ENCODE results near the gene EP400. TPM values are rescaled to one million over a fixed set of nuclear protein-coding genes. Genes with fewer than 3 reads are reported as not detected.

Gene EP400
- total and polyA plus RNA-seq, 9 of the 15 experiments (the other 6 are each of a cell fraction or from before 2014, with no cell fraction given): 4.5 to 58.0 (median 7.0) TPM

DNA sequence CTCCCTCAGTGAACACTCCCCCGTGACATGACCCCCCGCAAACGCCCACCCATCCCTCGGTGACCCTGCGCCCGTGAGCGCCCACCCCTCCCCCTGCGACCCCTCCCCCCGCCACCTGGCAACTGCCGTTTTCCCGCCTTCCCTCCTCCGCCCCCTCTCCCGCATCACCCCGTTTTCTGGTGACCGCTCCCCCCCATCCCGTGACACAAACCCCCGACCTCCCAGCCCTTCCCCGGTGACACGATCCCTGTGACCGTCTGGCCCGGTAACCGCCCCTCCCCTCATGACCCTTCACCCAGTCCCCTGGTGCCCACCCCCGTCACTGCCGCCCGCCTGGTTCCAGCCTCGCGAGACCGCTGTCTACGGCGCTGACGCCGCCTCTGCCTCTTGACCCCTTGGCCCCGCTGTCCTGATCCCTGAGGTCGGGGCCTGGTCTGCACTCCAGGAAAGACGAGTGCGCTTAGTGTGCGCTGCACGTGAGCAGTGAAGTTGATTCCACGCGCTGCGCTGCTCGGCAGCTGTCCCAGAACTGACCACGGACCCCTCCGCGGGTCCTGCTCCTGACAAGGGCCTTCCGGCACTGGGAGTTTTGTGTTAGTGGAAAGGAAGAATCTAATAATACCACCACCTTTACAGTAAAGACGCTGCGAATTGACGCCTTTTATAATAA lies 135.0 kb downstream of the EP400 start (continued):
- TF ChIP-seq, protein P1, sequence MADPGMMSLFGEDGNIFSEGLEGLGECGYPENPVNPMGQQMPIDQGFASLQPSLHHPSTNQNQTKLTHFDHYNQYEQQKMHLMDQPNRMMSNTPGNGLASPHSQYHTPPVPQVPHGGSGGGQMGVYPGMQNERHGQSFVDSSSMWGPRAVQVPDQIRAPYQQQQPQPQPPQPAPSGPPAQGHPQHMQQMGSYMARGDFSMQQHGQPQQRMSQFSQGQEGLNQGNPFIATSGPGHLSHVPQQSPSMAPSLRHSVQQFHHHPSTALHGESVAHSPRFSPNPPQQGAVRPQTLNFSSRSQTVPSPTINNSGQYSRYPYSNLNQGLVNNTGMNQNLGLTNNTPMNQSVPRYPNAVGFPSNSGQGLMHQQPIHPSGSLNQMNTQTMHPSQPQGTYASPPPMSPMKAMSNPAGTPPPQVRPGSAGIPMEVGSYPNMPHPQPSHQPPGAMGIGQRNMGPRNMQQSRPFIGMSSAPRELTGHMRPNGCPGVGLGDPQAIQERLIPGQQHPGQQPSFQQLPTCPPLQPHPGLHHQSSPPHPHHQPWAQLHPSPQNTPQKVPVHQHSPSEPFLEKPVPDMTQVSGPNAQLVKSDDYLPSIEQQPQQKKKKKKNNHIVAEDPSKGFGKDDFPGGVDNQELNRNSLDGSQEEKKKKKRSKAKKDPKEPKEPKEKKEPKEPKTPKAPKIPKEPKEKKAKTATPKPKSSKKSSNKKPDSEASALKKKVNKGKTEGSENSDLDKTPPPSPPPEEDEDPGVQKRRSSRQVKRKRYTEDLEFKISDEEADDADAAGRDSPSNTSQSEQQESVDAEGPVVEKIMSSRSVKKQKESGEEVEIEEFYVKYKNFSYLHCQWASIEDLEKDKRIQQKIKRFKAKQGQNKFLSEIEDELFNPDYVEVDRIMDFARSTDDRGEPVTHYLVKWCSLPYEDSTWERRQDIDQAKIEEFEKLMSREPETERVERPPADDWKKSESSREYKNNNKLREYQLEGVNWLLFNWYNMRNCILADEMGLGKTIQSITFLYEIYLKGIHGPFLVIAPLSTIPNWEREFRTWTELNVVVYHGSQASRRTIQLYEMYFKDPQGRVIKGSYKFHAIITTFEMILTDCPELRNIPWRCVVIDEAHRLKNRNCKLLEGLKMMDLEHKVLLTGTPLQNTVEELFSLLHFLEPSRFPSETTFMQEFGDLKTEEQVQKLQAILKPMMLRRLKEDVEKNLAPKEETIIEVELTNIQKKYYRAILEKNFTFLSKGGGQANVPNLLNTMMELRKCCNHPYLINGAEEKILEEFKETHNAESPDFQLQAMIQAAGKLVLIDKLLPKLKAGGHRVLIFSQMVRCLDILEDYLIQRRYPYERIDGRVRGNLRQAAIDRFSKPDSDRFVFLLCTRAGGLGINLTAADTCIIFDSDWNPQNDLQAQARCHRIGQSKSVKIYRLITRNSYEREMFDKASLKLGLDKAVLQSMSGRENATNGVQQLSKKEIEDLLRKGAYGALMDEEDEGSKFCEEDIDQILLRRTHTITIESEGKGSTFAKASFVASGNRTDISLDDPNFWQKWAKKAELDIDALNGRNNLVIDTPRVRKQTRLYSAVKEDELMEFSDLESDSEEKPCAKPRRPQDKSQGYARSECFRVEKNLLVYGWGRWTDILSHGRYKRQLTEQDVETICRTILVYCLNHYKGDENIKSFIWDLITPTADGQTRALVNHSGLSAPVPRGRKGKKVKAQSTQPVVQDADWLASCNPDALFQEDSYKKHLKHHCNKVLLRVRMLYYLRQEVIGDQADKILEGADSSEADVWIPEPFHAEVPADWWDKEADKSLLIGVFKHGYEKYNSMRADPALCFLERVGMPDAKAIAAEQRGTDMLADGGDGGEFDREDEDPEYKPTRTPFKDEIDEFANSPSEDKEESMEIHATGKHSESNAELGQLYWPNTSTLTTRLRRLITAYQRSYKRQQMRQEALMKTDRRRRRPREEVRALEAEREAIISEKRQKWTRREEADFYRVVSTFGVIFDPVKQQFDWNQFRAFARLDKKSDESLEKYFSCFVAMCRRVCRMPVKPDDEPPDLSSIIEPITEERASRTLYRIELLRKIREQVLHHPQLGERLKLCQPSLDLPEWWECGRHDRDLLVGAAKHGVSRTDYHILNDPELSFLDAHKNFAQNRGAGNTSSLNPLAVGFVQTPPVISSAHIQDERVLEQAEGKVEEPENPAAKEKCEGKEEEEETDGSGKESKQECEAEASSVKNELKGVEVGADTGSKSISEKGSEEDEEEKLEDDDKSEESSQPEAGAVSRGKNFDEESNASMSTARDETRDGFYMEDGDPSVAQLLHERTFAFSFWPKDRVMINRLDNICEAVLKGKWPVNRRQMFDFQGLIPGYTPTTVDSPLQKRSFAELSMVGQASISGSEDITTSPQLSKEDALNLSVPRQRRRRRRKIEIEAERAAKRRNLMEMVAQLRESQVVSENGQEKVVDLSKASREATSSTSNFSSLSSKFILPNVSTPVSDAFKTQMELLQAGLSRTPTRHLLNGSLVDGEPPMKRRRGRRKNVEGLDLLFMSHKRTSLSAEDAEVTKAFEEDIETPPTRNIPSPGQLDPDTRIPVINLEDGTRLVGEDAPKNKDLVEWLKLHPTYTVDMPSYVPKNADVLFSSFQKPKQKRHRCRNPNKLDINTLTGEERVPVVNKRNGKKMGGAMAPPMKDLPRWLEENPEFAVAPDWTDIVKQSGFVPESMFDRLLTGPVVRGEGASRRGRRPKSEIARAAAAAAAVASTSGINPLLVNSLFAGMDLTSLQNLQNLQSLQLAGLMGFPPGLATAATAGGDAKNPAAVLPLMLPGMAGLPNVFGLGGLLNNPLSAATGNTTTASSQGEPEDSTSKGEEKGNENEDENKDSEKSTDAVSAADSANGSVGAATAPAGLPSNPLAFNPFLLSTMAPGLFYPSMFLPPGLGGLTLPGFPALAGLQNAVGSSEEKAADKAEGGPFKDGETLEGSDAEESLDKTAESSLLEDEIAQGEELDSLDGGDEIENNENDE (IDR thresholded peaks at IDR 0.05; ENCODE audit: low read depth, low read length): no peak
- no peak for TF ChIP-seq ZNF347 (CRISPR knock-in tag; IDR thresholded peaks at IDR 0.05; ENCODE audit: low read depth)
- no peak for TF ChIP-seq ZNF212 (CRISPR knock-in tag; IDR thresholded peaks at IDR 0.05)
- TF ChIP-seq HNRNPL (IDR thresholded peaks at IDR 0.05; ENCODE audit: low read depth, low read length): 0 out of 2 replicates have a peak, but pooled peaks have one; percentile 7
- peak; percentile 92 for TF ChIP-seq ZBTB7A (IDR thresholded peaks at IDR 0.05; ENCODE audit: borderline replicate concordance, control insufficient read depth, low read depth, low read length)
- peak; percentile 50 for TF ChIP-seq POLR2B (IDR thresholded peaks at IDR 0.05; ENCODE audit: low read depth, partially characterized antibody)
- TF ChIP-seq YY1 (IDR thresholded peaks at IDR 0.05; ENCODE audit: borderline replicate concordance in 1 of 3, control insufficient read depth in 1 of 3, extremely low read depth in 1 of 3, insufficient read depth in 3 of 3, insufficient read length in 1 of 3, insufficient replicate concordance in 2 of 3, low read depth in 1 of 3, low read length in 2 of 3): peak in 2 of 3 experiments; percentile 9 to 45
- TF ChIP-seq, protein P2, sequence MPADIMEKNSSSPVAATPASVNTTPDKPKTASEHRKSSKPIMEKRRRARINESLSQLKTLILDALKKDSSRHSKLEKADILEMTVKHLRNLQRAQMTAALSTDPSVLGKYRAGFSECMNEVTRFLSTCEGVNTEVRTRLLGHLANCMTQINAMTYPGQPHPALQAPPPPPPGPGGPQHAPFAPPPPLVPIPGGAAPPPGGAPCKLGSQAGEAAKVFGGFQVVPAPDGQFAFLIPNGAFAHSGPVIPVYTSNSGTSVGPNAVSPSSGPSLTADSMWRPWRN (IDR thresholded peaks at IDR 0.05; ENCODE audit: low read depth): peak; percentile 59; the same call in 1 of the 2 replicates
- TF ChIP-seq EP300 (IDR thresholded peaks at IDR 0.05; ENCODE audit: low read length): 0 out of 2 replicates have a peak, but pooled peaks have one; percentile 21
- TF ChIP-seq, protein P3, sequence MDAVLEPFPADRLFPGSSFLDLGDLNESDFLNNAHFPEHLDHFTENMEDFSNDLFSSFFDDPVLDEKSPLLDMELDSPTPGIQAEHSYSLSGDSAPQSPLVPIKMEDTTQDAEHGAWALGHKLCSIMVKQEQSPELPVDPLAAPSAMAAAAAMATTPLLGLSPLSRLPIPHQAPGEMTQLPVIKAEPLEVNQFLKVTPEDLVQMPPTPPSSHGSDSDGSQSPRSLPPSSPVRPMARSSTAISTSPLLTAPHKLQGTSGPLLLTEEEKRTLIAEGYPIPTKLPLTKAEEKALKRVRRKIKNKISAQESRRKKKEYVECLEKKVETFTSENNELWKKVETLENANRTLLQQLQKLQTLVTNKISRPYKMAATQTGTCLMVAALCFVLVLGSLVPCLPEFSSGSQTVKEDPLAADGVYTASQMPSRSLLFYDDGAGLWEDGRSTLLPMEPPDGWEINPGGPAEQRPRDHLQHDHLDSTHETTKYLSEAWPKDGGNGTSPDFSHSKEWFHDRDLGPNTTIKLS (IDR thresholded peaks at IDR 0.05; ENCODE audit: borderline replicate concordance, low read depth): peak; percentile 79; the same call in 1 of the 2 replicates
- no peak for TF ChIP-seq ZNF830 (CRISPR knock-in tag; IDR thresholded peaks at IDR 0.05)
